Activated CD8-positive, alpha-beta T cell treated with anti-CD3 and anti-CD28 coated beads for 36 hours (primary cell): Measurements from ENCODE around the gene CENPC. TPM values are rescaled to one million over a fixed set of nuclear protein-coding genes. Genes with fewer than 3 reads are reported as not detected.

Experiments used
- ATAC-seq: fragments of 200-7000 bp; cut with Tn5 transposase; one replicate; pipeline ENCODE4 v1.10.0; 2021; ENCODE audit warnings: mild to moderate bottlenecking, moderate library complexity
- CTCF ChIA-PET: fragments of 350-600 bp; sonication (Branson Sonifier 250); formaldehyde crosslinking; loops from one replicate; lab custom pipeline; 2021; ENCODE audit warnings: antibody characterized with exemption; lab: Charles Lee
- POLR2A ChIA-PET: fragments of 350-600 bp; sonication (Branson Sonifier 250); formaldehyde crosslinking; loops from one replicate; lab custom pipeline; 2021; ENCODE audit warnings: antibody characterized with exemption; lab: Charles Lee
- DNase-seq: peaks from one replicate; pipeline ENCODE4 v3.0.0-alpha.2; 2020
- H3K27ac Mint-ChIP-seq: one replicate; pipeline ENCODE4 v1.8.0; 2021; ENCODE audit warnings: mild to moderate bottlenecking, mixed read lengths
- H3K27me3 Mint-ChIP-seq: one replicate; pipeline ENCODE4 v1.8.0; 2021; ENCODE audit warnings: mixed read lengths
- H3K36me3 Mint-ChIP-seq: one replicate; pipeline ENCODE4 v1.8.0; 2021; ENCODE audit warnings: low read depth, mixed read lengths
- H3K4me1 Mint-ChIP-seq: one replicate; pipeline ENCODE4 v1.8.0; 2021; ENCODE audit warnings: low read depth, mixed read lengths
- H3K4me3 Mint-ChIP-seq: one replicate; pipeline ENCODE4 v1.8.0; 2021; ENCODE audit warnings: mild to moderate bottlenecking, moderate library complexity, mixed read lengths
- H3K9me3 Mint-ChIP-seq: one replicate; pipeline ENCODE4 v1.8.0; 2021; ENCODE audit warnings: mixed read lengths
- CTCF ChIP-seq: fragments of 200-600 bp; IDR thresholded peaks from one replicate; pipeline ENCODE4 v1.8.0; 2022; ENCODE audit warnings: antibody characterized with exemption, mild to moderate bottlenecking
- intact Hi-C: fragments of 100-400 bp; cut with micrococcal nuclease; formaldehyde crosslinking; loops from one replicate; pipeline ENCODE4 v1.10.0; 2022
- total RNA-seq, 2 experiments: library from RNA; stranded (reverse); gene quantifications; one replicate each; pipeline ENCODE4 v1.2.3, GENCODE V29; 2021

CENPC gene
- total RNA-seq, 2 experiments from 2014 or later, result 29.1 to 32.0 TPM

- Mint-ChIP-seq H3K27ac (peak overlapping the region; percentile 72), H3K9me3 (peaks cover 2% of the 10 kb centered on the region), H3K36me3 (peaks cover 59% of the 10 kb centered on the region), H3K4me1 (peaks cover 52% of the 10 kb centered on the region), H3K4me3 (no peak overlapping the region), H3K27me3 (no peaks in the 10 kb centered on the region)
- peak; percentile 50 for ATAC-seq
- POLR2A ChIA-PET, result no interaction called here
- DNase-seq, result no peak
- intact Hi-C loops, result no loop called here
- CTCF ChIA-PET, result no interaction called here
- no peak for TF ChIP-seq CTCF
These were observed 23.8 kb downstream of the CENPC start for GRCh38 chr4:67521506-67521905.

- ChIA-PET CTCF (interaction anchor here (1.0 to 1.3 kb wide), 2 partner anchors 9 to 187 kb away, joined by 3 read pairs; no protein-coding TSS in a partner anchor), POLR2A (interaction anchor here (0.7 to 1.1 kb wide), 2 partner anchors 11 to 23 kb away, joined by 3 read pairs; no protein-coding TSS in a partner anchor)
- H3K9me3 Mint-ChIP-seq, result peaks cover 2% of the 10 kb centered on the region
- ATAC-seq, result no peak
- TF ChIP-seq CTCF, result no peak
- DNase-seq, result no peak
- H3K27ac Mint-ChIP-seq, result peak overlapping the region; percentile 13
- H3K4me1 Mint-ChIP-seq, result peaks cover 43% of the 10 kb centered on the region
- peaks cover 57% of the 10 kb centered on the region for H3K36me3 Mint-ChIP-seq
- intact Hi-C loops, result no loop called here
- no peak overlapping the region for H3K4me3 Mint-ChIP-seq
- no peaks in the 10 kb centered on the region for H3K27me3 Mint-ChIP-seq
These were observed 25.2 kb downstream of the CENPC start for GRCh38 chr4:67520141-67520540.

GRCh38 chr4:67512501-67512900 lies 32.8 kb downstream of the CENPC start:
- Mint-ChIP-seq H3K4me1 (peaks cover 11% of the 10 kb centered on the region), H3K4me3 (no peak overlapping the region), H3K27me3 (no peaks in the 10 kb centered on the region), H3K9me3 (no peaks in the 10 kb centered on the region), H3K27ac (no peak overlapping the region), H3K36me3 (peaks cover 55% of the 10 kb centered on the region)
- no peak for ATAC-seq
- no peak for TF ChIP-seq CTCF
- no peak for DNase-seq
- intact Hi-C loops, result no loop called here
- ChIA-PET POLR2A (no interaction called here), CTCF (no interaction called here)

GRCh38 chr4:67500373-67500772 lies 44.9 kb downstream of the CENPC start:
- no peaks in the 10 kb centered on the region for H3K9me3 Mint-ChIP-seq
- no peaks in the 10 kb centered on the region for H3K27me3 Mint-ChIP-seq
- POLR2A ChIA-PET, result no interaction called here
- CTCF ChIA-PET, result no interaction called here
- ATAC-seq (no peak), DNase-seq (no peak)
- TF ChIP-seq CTCF, result no peak
- H3K27ac Mint-ChIP-seq, result no peak overlapping the region
- H3K4me3 Mint-ChIP-seq, result no peak overlapping the region
- peaks cover 47% of the 10 kb centered on the region for H3K36me3 Mint-ChIP-seq
- H3K4me1 Mint-ChIP-seq, result peaks cover 5% of the 10 kb centered on the region
- intact Hi-C loops, result no loop called here

- no peak for ATAC-seq
- no peak overlapping the region for H3K27ac Mint-ChIP-seq
- TF ChIP-seq CTCF, result no peak
These were observed 45.5 kb downstream of the CENPC start for GRCh38 chr4:67499799-67500198.

More at GRCh38 chr4:67499799-67500198, 45.5 kb downstream of the CENPC start:
- intact Hi-C loops, result no loop called here
- Mint-ChIP-seq H3K4me1 (peaks cover 7% of the 10 kb centered on the region), H3K9me3 (no peaks in the 10 kb centered on the region), H3K36me3 (peaks cover 45% of the 10 kb centered on the region), H3K4me3 (no peak overlapping the region), H3K27me3 (no peaks in the 10 kb centered on the region)
- CTCF ChIA-PET, result interaction anchor here (1.4 kb wide), 1 partner anchor 9 kb away, joined by 3 read pairs; no protein-coding TSS in a partner anchor
- DNase-seq, result no peak
- POLR2A ChIA-PET, result no interaction called here
